HG03575 (cell line): ENCODE measurements around the gene AMIGO2.

Experiments
- ATAC-seq: cut with Tn5 transposase; IDR thresholded peaks from one replicate; pipeline ENCODE4 v1.9.1; 2021; ENCODE audit not compliant: unreplicated experiment, insufficient number of reproducible peaks, low FRiP score; ENCODE audit errors: extremely low read depth

The AMIGO2 gene

DNA sequence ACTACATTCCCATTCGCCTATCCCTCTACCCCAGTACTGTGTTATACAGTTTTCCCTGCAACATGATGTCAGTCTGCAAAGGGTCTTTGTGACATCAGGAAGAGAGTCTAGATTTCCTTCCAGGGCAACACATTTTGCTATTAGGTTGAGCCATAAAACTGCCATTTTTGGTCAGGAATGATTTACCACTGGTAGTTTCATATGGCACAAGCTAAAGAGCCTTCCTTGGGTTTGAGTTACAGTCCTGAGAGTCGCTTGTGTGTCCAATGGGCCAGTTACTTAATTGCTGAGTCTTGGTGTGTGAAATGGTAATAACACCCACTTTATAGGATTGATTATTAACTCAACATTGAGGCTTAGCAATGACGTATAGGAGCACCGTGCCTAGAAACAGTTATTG is 22.6 kb upstream of the AMIGO2 start:
- no peak for ATAC-seq

- no peak for ATAC-seq
Measured at GRCh38 chr12:47100160-47100559, 20.4 kb upstream of the AMIGO2 start.

DNA sequence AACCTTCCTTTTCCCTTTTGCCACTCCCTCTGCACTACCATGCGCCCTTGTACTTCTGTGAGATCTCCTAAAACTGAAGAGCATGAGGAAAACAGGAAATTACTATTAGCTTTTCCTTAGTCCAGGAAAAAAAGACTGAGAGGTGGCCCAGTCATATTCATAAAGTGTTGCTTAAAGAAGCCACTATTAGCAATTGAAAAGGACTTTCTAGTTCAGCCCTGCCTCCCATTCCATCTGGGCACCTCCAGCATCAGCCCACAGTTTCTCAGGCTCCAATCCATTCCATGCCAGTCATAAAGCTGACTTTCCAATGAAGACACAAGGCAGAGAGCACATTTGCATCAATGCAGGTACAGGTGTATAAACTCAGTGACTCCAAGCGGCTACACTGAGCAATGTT is 19.9 kb upstream of the AMIGO2 start:
- no peak for ATAC-seq

- ATAC-seq, result no peak
Measured at GRCh38 chr12:47098099-47098498, 18.3 kb upstream of the AMIGO2 start.

DNA sequence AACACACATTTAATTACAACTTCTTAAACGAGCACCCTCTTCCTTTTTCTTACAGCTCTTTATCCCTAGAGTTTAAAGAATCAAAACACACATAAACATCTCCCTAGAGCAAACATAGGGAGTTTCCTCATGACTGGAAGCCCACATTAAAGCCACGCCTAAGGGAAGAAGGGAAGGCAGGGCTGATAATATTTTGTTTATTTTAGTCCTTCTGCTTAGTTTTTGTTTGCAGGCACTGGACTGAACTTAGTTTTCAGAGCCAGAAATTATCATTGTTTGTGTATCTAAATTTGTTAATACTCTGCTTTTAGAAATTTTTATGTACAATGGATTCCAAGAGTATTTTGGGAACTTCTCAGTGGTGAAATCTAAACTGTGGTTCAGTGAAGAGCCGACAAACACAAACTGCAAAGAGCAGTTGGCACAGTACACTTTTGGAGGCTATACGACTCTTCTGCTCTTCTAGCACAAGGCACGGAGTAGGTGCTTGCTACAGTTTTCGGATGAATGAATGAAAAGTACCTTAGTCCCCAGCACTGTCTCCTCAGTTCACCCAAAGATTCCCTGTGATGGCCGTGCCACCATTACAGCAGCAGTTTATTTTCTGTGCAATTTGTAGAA is 17.6 kb upstream of the AMIGO2 start:
- ATAC-seq, result no peak

- no peak for ATAC-seq
Measured at GRCh38 chr12:47095446-47096236, 15.9 kb upstream of the AMIGO2 start.

DNA sequence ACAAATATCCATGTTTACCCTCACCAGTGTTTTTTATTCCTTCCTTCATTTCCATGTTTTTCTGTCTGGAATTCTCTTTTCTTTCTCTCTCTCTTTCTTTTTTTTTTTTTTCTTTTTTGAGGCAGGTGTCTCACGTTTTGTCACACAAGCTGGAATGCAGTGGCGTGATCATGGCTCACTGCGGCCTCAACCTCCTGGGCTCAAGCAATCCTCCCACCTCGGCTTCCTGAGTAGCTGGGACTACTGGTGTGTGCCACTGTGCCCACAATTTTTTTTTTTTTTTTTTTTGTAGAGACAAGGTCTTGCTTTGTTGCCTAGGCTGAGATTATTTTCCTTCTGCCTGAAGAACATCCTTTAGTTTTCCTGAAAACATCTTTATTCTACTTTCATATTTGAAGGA is 15.0 kb upstream of the AMIGO2 start:
- no peak for ATAC-seq

GRCh38 chr12:47091009-47091408 is 11.2 kb upstream of the AMIGO2 start:
- no peak for ATAC-seq

GRCh38 chr12:47088021-47088944 is 8.5 kb upstream of the AMIGO2 start:
- no peak for ATAC-seq

DNA sequence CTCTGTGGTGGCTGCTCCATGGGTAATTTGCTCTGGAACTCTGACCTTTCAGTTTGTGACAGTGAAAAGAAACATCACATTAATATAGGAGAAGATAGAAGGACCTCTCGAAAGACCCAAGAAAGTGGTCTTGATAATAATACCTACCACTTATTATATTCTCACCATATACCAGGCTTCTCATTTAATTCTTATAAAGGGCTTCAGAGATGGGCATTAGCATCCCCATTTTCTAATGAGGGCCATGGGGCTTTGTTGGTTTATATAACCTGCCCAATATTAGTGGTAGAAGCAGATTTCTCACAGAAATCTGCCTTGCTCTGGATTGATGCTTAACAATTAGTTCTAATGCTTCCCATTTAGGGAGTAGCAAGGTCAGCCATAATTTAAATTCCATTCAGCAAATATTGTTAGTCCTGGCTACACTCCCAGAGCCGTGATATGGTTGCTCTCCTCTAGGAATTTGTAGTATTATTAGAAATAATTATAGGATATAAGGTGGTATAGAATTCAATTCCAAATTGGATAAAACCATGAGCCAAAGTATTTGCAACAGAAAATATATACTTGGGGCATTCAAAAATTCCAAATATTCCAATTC is 7.4 kb upstream of the AMIGO2 start:
- no peak for ATAC-seq

DNA sequence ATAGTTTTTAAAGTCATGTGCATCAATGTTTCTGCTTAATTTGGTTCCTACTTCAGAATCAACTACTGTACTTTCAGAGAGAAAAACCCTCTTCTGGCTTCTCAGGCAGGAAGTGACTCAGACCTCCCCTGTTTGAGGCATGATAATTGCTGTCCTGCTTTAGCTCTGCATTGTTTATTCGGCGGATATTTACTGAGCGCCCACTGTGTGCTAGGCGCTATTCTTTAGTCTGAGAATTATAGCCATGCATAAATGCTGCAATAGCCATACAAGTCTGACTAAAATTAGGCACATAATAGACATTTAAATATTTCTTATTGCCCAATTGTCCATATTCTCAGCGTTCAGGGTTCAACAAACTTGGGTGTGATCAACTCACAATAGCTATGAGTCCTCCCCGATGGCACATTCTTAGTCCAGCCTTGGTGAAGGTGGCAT is 6.1 kb upstream of the AMIGO2 start:
- ATAC-seq, result no peak

DNA sequence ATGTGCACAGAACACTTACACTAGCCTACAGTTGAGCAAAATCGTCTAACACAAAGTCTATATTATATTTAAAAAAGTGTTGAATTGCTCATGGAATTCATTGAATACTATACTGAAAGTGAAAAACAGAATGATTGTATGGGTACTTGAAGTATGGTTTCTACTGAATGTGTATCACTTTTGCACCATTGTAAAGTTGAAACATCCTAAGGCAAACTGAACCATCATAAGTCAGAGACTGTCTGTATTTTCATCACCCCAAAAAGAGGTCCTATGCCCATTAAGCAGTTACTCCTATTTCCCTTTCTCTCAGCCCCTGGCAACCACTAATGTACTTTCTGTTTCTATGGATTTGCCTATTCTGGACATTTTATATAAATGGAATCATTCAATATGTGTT is 4.4 kb upstream of the AMIGO2 start:
- ATAC-seq, result no peak

- no peak for ATAC-seq
Measured at GRCh38 chr12:47082796-47083621, 3.2 kb upstream of the AMIGO2 start.

DNA sequence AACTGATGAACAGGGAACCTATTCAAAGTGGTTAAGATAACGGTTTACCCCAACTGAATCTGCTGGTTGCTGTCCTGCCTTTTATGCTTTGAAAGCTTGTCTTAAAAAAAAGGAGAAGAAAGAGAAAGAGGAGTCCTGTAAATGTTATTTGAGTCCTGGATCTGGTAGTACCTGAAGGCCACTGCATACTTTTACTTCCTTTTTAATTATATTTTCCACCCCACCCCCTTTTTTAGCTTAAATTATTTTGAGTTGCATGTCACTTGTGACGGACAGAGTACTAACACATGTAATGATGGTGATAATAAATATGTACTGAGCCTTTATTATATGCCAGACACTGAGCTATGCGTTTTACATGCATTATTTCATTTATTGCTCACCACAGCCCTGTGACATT is 2.5 kb upstream of the AMIGO2 start:
- no peak for ATAC-seq

- ATAC-seq, result no peak
Measured at GRCh38 chr12:47080725-47081502, 1.2 kb upstream of the AMIGO2 start.

GRCh38 chr12:47079981-47080724 is 394 bp upstream of the AMIGO2 start:
- ATAC-seq, result no peak

DNA sequence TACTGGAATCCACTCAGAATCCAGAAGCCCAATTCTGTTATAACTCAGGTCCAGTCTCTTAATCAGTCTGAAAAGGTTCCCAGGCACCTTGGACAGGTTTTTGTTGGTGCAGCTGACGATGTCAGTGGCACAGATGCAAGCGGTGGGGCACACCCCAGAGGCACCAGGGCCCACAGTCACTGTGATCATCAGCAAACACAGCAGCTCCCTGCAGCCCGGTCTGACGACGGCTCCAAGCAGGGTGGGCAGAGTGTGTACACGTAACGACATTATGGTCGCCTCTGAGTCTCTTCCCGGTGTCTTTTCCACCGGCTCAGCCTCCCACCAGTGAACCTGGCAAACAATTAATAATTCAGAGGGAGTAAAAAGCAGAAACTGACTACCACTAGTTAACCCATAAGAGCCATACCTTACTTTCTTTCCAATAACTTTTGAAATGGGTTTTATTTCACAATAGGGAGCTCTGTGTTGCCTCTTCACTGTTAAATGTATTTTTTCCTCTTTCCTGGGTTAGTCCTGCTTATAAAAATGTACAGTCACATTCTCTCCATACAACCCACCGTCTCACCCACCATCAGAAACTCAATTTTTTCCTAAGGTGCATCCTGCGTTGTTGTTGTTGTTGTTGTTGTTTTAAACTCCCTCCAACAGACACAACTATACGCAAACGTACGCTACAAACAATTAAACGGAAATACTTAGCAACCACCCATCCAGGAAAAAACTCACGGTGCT is 859 bp downstream of the AMIGO2 start:
- ATAC-seq, result no peak
